B cell (primary cell): ENCODE measurements around the gene LHX4.
"Not testable (repeated sequence)": the region's sequence is repeated elsewhere in the genome, so short reads cannot be mapped to it uniquely, and the experiment has no call there.

Source experiments
- CTCF ChIP-seq: fragments of 200-600 bp; IDR thresholded peaks from one replicate; pipeline ENCODE4 v1.8.0; 2022; ENCODE audit warnings: antibody characterized with exemption, mild to moderate bottlenecking
- EZH2 ChIP-seq: IDR thresholded peaks from 2 replicates; pipeline ENCODE4 v1.6.1; 2012; ENCODE audit warnings: borderline replicate concordance, low read depth, mild to moderate bottlenecking, moderate library complexity, low read length; ENCODE audit not compliant: insufficient read depth, poor library complexity, severe bottlenecking

- not testable (repeated sequence) for TF ChIP-seq CTCF, EZH2
Observed at GRCh38 chr1:180202588-180202987, 27.5 kb upstream of the LHX4 start.
